Lower leg skin (tissue), 3 donors: ENCODE results near the gene FANCL.

Experiments used
- POLR2A ChIP-seq, 2 donors: fragments of 450-650 bp; IDR thresholded peaks; one replicate each; pipeline ENCODE4 v1.6.1; 2016 to 2017; ENCODE audit warnings: antibody characterized with exemption in 2 of 2, mild to moderate bottlenecking in 1 of 2, moderate library complexity in 1 of 2
- TF ChIP-seq, protein P1 (sequence below), 3 donors: fragments of 450-650 bp; IDR thresholded peaks; one replicate each; pipeline ENCODE4 v1.5.1; 2016; ENCODE audit warnings: antibody characterized with exemption in 3 of 3, mild to moderate bottlenecking in 3 of 3, moderate library complexity in 2 of 3

DNA sequence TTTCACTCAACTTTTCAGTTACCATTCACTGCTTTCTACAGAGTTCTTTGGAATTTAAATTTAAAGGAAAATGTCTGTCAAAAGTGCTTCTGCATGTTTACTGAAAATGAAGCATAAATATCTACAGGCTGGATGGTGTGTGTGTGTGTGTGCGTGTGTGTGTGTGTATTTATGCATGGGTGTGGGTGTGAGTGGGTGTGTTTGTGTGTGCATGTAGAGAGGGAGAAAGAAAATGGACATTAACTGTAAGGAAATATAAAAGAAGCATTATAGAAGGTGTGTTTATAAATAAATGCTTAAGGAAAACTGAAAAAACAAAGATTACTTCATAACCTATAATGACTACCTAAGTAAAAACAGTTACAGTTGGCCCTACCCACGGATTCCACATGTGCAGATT, 43.2 kb downstream of the FANCL start:
- TF ChIP-seq, protein P1, sequence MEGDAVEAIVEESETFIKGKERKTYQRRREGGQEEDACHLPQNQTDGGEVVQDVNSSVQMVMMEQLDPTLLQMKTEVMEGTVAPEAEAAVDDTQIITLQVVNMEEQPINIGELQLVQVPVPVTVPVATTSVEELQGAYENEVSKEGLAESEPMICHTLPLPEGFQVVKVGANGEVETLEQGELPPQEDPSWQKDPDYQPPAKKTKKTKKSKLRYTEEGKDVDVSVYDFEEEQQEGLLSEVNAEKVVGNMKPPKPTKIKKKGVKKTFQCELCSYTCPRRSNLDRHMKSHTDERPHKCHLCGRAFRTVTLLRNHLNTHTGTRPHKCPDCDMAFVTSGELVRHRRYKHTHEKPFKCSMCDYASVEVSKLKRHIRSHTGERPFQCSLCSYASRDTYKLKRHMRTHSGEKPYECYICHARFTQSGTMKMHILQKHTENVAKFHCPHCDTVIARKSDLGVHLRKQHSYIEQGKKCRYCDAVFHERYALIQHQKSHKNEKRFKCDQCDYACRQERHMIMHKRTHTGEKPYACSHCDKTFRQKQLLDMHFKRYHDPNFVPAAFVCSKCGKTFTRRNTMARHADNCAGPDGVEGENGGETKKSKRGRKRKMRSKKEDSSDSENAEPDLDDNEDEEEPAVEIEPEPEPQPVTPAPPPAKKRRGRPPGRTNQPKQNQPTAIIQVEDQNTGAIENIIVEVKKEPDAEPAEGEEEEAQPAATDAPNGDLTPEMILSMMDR (IDR thresholded peaks at IDR 0.05), result no peak
- TF ChIP-seq POLR2A (IDR thresholded peaks at IDR 0.05), result no peak
